ENCODE results near the gene OR11L1.

OR11L1 gene, protein sequence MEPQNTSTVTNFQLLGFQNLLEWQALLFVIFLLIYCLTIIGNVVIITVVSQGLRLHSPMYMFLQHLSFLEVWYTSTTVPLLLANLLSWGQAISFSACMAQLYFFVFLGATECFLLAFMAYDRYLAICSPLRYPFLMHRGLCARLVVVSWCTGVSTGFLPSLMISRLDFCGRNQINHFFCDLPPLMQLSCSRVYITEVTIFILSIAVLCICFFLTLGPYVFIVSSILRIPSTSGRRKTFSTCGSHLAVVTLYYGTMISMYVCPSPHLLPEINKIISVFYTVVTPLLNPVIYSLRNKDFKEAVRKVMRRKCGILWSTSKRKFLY

DNA sequence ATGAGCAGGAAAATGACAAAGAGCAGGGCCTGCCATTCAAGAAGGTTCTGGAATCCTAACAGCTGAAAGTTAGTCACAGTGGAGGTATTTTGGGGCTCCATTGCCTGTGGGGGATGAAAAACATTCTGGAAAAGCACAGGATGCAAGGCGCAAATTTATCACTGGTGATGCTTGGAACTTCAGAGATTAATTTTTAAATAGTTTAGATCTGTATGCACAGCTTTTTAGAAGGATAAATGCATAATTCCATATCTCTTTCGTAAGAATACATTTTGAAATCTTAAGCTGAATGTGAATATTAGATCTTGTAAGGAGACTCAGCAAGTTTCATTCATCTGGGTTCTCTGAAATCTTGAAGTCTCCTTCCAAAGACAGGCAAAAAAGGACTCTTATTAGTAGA lies at the start of gene OR11L1:
OR11L1 (minus strand) TSS at position 101 of the 400 bp plus-strand sequence; CDS start at position 101, 0 bp downstream.
- H3K27ac ChIP-seq, result no peak within 1 kb of the TSS
- TF ChIP-seq, protein P1, sequence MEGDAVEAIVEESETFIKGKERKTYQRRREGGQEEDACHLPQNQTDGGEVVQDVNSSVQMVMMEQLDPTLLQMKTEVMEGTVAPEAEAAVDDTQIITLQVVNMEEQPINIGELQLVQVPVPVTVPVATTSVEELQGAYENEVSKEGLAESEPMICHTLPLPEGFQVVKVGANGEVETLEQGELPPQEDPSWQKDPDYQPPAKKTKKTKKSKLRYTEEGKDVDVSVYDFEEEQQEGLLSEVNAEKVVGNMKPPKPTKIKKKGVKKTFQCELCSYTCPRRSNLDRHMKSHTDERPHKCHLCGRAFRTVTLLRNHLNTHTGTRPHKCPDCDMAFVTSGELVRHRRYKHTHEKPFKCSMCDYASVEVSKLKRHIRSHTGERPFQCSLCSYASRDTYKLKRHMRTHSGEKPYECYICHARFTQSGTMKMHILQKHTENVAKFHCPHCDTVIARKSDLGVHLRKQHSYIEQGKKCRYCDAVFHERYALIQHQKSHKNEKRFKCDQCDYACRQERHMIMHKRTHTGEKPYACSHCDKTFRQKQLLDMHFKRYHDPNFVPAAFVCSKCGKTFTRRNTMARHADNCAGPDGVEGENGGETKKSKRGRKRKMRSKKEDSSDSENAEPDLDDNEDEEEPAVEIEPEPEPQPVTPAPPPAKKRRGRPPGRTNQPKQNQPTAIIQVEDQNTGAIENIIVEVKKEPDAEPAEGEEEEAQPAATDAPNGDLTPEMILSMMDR (conservative IDR thresholded peaks at IDR 0.05), result no peak

DNA sequence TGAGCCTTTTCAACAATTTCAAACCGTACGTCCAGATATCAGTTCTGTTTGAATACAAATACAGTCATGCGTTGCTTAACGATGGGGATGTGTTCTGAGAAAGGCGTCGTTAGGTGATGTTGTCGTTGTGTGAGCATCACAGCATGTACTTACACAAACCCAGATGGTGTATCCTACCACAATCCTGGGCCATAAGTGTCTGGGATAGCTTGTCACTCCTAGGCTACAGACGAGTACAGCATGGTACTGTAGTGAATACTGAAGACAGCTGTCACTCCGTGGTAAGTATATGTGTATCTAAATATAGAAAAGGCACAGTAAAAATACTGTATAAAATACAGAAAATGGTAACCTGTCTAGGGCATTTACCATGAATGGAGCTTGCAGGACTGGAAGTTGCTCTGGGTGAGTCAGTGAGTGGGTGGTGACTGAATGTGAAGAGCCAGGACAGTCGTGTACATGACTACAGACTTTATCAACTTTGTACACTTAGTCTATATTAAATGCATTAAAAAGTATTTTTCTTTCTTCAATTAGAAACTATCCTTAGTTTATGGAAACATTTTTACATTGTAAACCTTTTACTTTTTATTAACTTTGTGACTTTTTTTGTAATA lies 43.2 kb upstream of the OR11L1 start:
- no peak overlapping the region for H3K27ac ChIP-seq
- TF ChIP-seq, protein P1 (conservative IDR thresholded peaks at IDR 0.05), result no peak

DNA sequence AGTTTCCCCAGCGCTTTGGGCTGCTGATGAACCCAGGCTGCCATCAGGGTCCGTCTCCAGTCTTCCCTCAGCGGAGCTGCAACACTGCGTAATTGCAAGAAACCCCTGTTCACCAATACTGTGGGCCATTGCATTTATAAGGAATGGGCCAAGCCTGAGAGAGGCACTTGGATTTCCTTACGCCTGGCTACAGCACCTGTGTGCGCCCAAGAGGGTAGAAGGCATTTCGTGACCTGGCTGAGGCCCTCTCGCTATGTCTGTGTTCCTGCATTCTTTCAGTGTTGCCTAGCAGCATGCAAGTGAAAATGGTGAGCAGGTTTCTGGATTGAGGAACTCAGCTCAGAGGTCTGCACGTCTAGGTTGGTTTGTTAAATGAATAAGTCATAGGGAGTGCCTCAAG lies 41.6 kb upstream of the OR11L1 start:
- no peak overlapping the region for H3K27ac ChIP-seq
- TF ChIP-seq, protein P1 (conservative IDR thresholded peaks at IDR 0.05), result no peak

DNA sequence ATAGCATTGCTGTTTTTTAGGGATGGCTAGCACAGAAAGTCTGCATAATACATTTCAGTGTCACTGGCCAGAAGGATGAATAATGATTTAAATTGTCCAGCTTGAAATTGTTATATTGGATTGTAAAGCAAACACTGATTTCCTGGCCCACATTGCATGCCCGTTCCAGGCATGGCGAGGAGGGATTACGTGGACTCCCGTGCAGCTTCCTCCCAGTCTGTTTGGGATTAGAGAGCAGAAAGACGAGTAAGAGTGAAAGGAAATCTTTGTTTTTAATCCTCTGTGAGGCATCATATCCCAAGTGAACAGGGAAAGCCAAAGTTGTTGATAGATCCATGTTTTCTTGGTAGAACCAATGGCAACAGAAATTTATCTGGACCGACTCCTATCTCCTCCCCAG lies 23.7 kb upstream of the OR11L1 start:
- TF ChIP-seq, protein P1 (conservative IDR thresholded peaks at IDR 0.05), result no peak
- H3K27ac ChIP-seq, result no peak overlapping the region

DNA sequence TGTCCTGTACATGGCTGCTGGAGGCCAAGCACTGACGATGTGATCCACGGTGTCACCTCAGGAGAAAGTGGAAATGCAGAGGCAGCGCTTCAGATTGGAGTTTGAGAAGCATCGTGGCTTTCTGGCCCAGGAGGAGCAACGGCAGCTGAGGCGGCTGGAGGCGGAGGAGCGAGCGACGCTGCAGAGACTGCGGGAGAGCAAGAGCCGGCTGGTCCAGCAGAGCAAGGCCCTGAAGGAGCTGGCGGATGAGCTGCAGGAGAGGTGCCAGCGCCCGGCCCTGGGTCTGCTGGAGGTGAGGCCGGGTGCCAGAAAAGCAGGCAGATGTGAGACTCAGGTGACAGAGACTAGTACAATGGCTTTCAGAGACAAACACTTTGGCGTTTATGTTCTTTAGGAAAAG lies 22.9 kb upstream of the OR11L1 start:
- no peak overlapping the region for H3K27ac ChIP-seq
- TF ChIP-seq, protein P1 (conservative IDR thresholded peaks at IDR 0.05), result no peak

DNA sequence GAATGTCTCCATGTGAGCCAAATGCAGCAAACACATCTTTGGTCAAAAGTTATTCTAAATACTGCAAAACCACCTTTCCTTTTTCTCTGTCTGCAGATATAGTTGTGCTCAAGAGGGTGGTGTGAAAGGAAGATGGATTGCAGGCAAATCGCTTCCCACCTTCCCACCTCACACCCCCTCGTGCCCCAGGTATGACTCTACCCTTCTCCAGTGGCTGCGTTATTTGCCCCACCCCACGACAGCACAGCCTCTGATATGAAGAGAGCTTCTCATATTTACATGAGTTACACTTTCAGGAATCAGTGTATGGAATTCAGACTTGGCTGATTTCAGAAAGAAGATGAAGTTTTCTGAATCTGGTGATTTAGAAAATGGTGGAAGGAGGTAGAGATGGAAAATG lies 21.1 kb upstream of the OR11L1 start:
- TF ChIP-seq, protein P1 (conservative IDR thresholded peaks at IDR 0.05), result no peak
- H3K27ac ChIP-seq, result no peak overlapping the region

DNA sequence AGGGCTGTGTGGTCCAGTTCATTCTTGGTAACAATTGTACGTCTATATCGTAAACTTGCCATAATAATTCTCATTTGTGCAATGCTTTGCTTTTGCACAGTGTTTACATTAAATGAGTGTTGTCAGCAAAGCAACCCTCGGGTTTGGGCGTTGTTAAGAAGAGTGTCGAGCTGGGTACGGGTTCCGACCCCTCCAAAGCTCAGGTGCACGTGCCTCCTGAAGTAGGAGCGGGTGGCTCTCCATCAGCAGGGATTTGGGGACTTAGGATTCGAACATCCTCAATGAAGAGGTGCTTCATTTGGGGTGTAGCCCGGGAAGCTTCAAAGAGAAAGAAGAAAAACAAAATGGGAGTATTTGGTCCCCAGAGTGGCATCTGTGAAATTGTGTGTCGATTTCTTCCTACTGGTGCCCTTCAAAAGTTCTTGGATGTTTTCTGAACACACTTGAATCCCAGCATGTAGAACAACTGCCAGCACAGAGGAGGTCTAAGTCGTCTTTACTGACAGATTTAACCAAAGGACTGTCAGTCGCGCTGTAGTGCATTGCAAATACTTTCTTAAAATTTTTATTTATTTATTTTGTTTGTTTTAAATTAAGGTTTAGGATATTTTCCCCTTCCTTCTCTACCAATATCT lies 16.4 kb upstream of the OR11L1 start:
- TF ChIP-seq, protein P1 (conservative IDR thresholded peaks at IDR 0.05), result no peak
- no peak overlapping the region for H3K27ac ChIP-seq

All from VCaP (cell line).